Body of pancreas (tissue), 4 donors: ENCODE results near the gene DSPP.

Source experiments
- CTCF ChIP-seq, 7 experiments: fragments of 450-650 bp in 4 of 7; fragments of 200-600 bp in 3 of 7; sonication (generic) in 3 of 7; IDR thresholded peaks; one replicate each; pipeline ENCODE4 v1.5.1; 2016 to 2019; ENCODE audit warnings: antibody characterized with exemption in 7 of 7
- POLR2A ChIP-seq, 3 donors: fragments of 450-650 bp; IDR thresholded peaks; one replicate each; pipeline ENCODE4 v1.6.1; 2016; ENCODE audit warnings: antibody characterized with exemption in 3 of 3, mild to moderate bottlenecking in 2 of 3

- TF ChIP-seq POLR2A (IDR thresholded peaks at IDR 0.05) (no peak), CTCF (IDR thresholded peaks at IDR 0.05) (no peak)
Measured at GRCh38 chr4:87565746-87566145, 42.6 kb upstream of the DSPP start.
